ENCODE data around the gene CST9.
A peak's percentile ranks its signal among the peaks of the same experiment; 100 is the strongest.
"Not testable (repeated sequence)": the region's sequence is repeated elsewhere in the genome, so short reads cannot be mapped to it uniquely, and the experiment has no call there.

The CST9 gene

DNA sequence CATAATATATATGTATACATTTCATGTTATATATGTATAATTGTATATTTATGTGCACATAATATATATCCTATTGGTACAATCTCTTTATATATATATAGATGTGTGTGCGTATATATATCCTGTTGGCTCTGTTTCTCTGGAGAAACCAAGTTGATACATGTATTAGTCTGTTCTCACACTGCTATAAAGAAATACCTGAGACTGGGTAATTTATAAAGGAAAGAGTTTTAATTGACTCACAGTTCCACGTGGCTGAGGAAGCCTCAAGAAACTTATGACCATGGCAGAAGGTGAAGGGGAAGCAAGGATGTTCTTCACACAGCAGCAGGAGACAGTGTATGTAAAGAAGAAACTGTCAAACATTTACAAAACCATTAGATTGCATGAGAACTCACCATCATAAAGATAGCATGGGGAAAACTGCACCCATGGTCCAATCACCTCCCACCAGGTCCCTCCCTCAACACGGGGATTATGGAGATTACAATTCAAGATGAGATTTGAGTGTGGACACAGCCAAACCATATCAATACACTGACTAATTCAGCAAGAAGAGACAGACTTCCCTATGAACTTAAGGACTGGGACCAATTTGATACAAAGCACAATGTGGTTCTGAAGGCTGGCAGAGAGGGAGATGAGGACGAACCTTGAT lies 18.1 kb upstream of the CST9 start:
- no peak for DNase-seq (ENCODE audit: low read depth in 2 of 2)

DNA sequence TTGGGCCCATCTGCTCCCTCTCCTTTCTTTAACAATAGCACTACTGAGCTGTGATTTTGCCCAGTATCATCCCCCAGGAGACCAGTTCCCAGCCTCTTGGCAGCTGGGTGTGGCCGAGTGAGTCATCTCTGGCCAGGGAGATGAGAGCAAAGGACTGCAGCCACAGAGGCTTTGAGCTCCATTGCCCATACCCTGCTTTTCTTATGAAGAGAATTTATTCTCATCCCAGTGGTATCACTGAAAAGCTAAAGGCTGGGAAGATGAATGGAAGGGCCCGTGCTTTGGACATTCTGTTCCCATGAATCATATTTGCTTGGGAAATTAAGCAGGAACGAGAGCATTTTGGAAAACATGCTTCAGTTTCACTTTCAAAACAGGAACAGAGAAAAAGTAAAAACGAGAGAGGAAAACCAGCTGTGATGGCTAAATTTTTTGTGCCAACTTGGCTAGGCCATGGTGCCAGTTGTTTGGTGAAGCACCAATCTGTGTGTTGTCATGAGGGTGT lies 17.2 kb upstream of the CST9 start:
- no peak for DNase-seq (ENCODE audit: low read depth in 2 of 2)

DNA sequence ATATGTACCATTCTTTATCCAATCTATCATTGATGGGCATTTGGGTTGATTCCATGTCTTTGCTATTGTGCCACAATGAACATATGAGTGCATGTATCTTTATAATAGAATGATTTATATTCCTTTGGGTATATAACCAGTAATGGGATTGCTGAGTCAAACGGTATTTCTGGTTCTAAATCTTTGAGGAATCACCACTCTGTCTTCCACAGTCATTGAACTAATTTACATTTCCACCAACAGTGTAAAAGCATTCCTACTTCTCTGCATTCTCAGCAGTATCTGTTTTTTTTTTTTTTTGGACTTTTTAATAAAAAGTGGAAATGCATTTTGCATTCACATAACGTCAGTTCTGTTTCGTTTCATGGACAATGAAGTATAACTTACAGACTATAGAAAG lies 16.7 kb upstream of the CST9 start:
- DNase-seq (ENCODE audit: low read depth in 2 of 2): not testable (repeated sequence)

DNA sequence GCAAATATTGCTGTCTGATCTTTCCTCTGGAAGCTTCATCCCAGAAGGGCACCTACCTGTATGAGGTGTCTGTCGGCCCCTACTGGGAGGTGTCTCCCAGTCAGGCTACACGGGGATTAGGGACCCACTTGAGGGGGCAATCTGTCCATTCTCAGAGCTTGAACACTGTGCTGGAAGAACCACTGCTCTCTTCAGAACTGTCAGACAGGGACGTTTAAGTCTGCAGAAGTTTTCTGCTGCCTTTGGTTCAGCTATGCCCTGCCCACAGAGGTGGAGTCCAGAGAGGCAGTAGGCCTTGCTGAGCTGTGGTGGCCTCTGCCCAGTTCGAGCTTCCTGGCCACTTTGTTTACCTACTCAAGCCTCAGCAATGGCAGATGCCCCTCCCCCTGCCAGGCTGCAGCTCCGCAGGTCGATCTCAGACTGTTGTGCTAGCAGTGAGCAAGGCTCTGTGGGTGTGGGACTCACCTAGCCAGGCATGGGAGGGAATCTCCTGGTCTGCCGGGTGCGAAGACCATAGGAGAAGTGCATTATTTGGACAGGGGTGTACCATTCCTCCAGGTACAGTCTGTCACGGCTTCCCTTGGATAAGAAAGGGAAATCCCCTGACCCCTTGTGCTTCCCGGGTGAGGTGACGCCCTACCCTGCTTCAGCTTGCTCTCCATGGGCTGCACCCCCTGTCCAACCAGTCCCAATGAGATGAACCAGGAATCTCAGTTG lies 15.1 kb upstream of the CST9 start:
- not testable (repeated sequence) for DNase-seq (ENCODE audit: low read depth in 2 of 2)

DNA sequence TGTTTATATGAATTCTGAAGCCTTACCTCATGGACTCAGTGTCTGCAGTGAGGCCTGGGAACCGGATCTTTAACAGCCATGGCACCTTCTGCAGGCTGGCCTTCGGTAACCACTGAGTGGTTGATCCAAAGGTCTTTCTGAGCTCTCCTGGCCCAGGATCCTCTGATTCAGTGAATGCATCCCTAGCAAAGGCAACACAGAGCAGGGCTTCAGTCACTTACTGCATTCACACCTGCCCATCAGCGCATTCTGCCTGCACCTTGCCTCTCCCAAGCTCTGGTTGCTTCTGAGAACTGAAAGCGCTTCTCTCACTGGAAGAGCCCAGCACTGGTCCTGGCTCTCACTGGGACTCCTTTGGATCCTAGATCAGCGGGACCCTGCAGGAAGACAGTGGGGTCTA lies 8.4 kb upstream of the CST9 start:
- no peak for DNase-seq (ENCODE audit: low read depth in 2 of 2)

DNA sequence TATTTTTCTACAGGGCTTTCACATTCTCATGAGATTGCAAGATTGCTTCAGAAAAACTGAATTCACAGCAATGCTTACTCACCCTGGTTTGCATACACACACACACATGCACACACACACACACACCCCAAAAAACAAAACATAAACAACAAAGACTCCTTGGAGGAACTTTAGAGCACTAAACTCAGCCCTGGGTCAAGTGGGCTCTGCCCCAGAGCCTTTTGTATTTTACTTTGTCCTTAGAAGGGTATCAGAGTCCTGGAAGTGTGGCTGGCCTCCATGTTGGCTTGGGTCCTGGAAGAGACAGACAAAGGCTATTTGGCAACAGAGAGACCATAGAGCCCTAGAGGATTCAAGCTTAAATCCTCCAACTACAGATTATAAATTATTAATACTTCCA lies 8.0 kb upstream of the CST9 start:
- DNase-seq (ENCODE audit: low read depth in 2 of 2): no peak

DNA sequence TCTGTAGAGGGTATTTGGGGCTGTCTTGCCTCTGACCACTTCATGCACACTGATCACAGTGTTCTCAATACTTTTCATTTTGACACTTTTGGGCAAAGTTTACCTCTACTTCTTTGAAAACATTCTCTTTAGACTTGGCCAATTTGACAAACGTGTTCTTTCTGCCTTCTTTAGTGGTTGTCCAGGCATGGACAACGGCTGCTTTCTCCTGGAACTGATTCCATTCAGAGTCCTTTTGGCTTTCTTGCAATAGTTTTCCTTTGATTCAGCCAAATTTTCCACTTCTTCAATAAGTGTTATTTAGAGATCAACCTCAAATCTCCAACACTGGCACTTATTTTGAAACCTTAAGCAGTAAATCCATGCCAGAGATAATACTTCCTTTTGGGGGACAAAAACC lies 6.7 kb upstream of the CST9 start:
- no peak for DNase-seq (ENCODE audit: low read depth in 2 of 2)

DNA sequence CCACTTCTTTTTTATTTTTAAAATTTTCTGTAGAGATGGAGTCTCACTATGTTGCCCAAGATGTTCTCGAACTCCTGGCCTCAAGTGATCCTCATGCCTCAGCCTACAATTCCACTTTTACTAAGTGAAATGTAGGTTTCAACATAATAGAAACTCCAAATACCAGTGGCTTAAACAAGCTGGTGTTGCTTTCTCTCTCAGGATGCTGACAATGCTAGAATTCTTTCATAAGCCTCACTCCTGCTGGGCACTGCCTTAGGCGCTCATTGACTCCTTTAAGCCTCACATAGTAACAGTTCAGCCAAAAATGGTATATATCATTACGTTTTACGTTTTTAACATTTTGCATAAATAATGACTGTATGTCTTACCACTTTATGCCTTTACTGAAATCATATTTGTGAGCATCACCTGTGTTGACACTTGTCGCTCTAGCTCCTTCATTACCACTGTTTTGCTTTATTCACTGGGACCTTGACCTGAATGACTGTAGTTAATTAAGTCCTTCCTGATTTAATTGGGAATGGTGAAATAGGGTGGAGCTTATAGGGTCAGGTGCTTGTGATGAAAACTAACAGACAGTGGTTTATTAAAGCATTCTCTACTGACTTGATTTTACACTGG lies 3.9 kb upstream of the CST9 start:
- no peak for DNase-seq (ENCODE audit: low read depth in 2 of 2)

DNA sequence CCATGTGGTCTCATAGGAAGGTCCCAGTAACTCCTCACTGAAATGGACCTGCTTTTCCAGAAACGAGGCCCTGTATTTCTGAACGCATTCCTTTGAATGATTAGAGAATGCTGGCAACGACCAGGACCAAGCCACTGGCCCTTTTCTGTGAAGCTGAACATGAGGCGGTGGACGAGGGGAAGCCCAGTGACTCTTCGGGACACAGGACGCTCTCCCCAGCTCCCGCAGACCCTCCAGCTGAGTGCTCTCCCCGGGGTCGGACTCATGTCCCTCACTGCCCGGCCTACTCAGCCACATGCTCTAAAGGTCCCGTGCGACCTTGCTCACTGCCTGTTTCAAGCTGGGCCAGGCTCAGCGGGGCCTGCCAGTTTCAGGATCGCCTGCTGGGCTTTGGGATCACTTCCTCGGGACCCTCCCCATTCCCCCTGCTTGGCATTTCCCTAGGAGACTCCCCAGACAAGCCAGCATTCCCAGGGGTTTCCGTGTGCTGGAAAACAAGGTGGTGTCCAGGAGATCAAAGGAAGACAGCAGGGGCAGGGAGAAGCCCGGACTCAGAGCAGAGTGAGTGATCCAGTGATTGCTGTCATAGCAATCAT lies 2.6 kb upstream of the CST9 start:
- DNase-seq (ENCODE audit: low read depth in 2 of 2): no peak

DNA sequence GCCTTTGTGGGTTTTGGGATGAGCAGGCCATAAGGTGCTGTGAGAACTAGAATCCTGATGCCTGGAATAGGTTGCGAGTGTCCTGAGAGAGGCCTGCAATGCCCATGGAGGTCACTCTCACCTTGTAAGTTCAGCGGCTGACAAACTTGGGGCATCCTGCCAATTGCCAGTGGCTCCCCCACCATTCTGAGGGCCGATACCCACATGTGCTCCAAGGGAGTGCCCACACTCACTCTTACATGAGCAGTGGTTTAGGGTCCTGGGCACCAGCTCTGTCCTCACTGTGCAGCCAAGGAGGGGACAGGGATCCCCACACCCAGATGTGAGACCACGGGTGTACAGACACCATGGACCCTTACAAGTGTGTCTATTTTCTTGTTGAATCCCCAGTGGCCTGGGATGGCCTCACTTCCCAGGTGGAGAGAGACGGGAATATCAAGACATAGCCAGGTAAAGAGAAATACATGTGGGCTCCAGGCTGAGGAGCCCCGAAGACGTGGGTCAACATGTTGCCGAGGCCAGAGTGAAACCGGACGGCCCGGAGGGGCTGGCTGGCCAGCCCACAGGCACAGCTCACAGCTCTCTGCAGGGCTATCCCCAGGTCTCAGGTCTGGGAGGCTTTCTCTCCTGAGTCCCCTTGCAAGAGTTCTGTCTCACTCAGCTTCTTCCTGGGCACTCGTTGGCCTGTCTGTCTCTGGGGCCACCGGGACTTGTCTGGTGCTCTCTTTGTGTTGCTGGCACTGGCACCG lies 2.0 kb upstream of the CST9 start:
- no peak for DNase-seq (ENCODE audit: low read depth in 2 of 2)

DNA sequence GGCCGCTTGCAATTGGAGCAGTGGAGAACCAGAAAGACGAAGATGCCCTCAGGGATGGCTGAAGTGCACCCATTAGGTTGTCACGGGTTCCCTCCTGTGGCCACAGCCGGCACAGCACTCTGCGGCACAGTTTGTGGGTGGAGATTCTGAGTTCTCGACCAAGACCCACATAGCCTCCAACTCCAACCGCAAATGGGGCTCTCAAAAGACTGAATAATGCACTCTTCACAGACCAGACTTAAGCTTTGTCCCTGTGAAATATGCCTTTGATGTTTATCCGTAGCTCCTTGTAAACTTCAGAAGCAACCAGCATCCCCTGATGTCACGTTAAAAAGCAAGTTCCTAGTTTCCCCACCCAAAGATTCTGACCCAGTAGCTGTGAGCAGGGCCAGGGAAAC lies 934 bp upstream of the CST9 start:
- peak; percentile 59 to 67 for DNase-seq (ENCODE audit: low read depth in 2 of 2)

DNA sequence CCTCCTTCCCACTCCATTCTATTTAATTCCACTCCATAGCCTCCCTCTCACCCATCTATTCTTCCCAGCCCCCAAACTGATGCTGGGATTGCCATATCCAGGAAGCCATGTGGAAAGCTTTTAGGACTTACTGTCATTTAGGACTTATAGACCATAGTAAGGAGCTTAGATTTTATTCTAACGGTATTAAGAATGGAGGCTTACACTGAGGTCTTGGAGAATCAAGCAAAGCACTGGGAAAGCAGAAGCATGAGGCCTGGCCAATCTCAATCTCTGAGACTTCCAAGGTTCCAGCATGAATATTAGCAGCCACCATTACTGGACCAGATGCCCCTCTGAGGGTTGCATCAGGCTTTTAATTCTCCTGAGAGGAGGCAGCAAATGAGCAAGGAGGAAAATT lies 1.4 kb downstream of the CST9 start:
- DNase-seq (ENCODE audit: low read depth in 2 of 2): no peak

DNA sequence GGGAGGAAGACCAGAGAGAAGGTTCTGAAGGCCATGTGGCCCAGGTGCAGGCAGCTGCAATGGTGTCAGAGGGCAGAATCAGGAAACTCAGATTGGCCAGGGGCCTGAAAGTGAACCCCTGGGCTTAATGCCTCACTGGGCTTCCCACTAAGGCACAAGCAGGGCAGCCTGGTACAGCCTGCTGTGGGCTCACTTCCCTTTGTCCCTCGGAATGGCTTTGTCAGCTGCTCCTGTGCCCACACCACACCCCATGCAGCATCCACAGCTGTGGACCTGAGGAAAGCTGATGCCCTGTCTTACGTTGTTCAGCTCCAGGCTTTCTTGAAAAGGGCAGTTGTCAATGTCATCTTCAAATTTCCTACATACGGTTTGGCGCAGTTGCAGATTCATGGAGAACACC lies 2.4 kb downstream of the CST9 start:
- DNase-seq (ENCODE audit: low read depth in 2 of 2): no peak

DNA sequence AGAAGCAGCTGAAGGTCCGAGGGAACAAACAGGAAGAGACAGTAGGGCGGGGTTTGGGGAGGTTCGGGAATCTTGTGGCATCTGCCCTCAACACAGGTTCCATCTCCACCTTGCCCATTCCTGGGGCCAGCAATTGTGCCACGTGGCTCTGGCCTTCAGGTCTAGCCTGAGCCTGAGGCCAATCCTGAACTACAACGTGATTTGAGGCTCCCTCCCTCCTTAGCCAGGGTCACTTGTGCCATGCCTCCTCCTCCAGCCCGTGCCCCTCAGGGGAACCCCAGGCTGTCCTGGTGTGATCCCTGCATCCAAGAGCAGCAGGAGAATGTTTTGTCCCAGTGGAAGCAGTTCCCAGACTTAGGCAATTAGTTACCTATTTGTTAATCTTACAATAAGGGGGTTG lies 3.0 kb downstream of the CST9 start:
- DNase-seq (ENCODE audit: low read depth in 2 of 2): no peak

DNA sequence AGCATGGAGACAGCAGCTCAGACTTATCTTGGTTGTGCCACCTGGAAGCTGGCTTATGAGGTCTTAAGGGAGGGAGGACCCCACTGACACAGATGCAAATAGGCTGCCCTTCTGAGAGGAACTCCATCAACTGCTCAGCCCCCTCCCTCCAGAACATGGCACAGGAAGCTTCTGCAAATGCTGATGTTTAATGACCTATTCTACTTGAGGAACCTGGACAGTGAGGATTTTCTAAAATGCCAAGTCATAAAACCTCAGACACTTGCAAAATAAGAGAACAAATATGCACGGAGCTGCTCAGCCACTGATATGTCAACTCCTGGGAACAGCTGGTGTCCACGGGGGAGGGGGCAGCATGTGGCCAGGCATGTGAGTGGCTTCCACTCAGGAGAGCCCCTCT lies 3.5 kb downstream of the CST9 start:
- DNase-seq (ENCODE audit: low read depth in 2 of 2): no peak

DNA sequence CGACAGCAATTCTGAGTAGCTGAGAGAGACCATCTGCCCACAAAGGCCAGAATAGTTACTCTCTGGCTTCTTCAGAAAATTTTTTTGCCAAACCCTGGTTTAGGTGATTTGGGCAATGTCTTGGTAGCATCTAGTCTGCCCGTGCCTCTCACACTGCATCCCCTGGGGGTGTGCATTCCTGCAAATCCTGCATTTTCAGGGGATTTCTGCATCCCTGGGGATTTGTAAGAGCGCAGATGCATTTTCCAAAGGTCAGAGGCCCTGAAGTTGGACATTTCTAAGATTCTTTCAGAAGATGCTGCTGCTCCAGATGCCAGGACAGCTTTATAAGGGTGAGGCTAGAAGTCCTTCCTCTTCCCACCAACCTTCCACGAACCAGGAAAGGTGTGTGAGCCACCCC lies 4.0 kb downstream of the CST9 start:
- no peak for DNase-seq (ENCODE audit: low read depth in 2 of 2)

DNA sequence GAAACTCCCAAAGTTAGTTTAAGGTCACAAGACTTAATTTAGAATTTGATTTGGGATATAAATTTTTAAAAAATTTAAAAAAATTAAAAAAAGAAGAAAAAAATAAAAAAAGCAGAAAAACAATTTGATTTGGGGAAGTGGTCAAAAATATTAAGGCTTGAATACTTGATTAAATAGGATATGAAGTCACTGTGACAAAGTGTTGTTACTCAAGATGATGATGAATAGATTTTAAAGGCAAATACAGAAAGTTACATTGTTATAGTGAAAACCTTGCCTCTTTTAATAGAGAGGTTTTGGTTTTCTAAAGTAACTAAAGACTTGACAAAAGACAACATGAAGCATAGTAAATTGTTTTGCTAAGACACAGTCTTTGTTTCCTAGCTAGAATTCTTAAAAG lies 7.2 kb downstream of the CST9 start:
- no peak for DNase-seq (ENCODE audit: low read depth in 2 of 2)

DNA sequence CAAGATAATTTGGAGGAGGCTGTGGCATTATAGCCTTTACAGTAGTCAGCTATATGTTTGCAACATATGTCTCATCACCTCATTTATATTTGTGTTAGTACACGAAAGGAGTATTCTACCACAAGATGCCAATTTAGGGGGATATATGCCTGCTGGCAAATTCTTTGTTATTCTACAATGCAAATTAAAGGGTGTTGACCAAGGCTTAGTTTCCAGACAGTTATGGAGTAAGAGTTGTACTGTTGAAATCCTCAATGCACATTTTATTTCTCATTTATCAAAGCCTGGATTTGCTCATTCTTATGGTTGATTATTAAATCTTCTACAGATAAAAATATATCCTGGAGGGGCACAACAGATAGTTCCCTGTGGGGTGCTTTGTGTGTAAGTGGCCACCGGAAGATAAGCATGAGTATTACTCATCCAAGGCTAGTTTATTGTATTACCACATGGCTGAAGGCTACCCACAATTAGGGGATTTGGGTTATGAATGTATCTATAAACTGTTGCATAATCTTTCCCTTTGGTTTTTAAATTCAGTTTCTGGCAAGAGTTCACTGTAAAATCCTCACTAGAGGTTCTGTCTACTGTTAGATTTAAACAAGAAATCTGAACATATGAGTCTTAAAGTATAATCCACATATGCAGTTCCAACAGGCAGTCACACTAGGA lies 9.0 kb downstream of the CST9 start:
- no peak for DNase-seq (ENCODE audit: low read depth in 2 of 2)

DNA sequence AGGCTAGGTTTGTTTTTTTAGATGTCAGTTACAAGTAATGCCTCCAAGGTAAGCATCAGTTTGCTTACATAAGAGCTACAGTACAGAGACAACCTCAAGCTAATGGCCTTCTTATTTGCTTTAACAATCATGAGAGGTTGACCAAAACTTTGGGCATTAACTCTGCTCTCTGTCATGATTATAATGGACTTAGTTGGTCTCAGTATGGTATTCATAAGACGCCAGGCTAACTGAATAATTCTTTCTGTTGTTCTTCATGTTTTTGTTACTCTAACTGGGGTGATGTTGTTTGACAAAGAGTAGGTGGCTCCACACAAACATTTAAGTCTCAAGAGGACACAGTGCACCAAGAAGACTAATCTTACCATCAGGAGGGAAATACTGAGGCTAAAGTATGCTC lies 9.8 kb downstream of the CST9 start:
- DNase-seq (ENCODE audit: low read depth in 2 of 2): no peak

DNA sequence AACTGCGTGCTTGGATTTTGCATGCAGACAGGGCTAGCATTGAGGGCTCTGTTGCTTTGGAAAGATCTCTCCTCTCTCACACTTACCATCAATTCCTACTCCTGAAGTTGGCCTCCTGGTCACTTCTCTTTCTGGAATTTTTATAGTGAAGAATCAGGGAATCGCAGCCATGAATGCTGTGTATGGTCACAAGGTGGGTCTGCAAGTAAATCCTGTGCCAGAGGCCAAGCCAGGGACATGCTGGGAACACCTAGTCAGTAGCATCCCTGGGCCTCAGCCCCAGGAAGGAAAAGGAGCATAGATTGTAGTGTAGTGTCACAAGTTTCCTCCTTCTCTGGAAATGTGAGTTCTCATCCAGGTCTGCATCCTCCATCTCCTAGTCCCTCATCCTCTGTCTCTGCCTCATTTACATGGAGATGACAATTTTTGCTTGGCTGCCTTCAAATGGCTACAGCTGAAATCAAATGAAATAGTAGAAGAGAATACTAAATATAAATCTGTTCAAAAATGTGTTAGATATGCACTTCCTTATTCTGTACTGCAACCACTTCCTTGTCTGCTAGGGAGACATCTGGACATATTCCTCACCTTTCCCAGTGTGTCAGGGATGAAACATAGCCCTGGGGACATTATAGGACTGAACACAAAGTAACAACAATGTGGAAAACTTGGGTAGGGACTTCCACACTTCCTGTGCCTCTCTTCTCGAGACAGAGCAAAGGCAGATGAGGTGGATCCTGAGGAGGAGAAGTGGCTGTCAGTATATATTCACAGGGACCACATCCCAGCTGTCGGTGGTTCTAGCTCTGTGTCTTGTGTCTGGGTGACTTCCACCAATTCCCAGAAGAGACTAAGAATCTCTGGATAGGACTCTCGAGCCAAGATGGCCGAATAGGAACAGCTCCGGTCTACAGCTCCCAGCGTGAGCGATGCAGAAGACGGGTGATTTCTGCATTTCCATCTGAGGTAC lies 17.0 kb downstream of the CST9 start:
- DNase-seq (ENCODE audit: low read depth in 2 of 2): no peak
